Adipocyte (in vitro differentiated cells): ENCODE data around the gene KLHL18.
A peak's percentile ranks its signal among the peaks of the same experiment; 100 is the strongest.
"Not testable (repeated sequence)": the region's sequence is repeated elsewhere in the genome, so short reads cannot be mapped to it uniquely, and the experiment has no call there.

Source experiments
- DNase-seq: peaks from one replicate; pipeline ENCODE4 v3.0.0-alpha.2; 2015; ENCODE audit warnings: low read depth
- H3K27me3 ChIP-seq: replicated peaks from 2 replicates; pipeline ENCODE4 v1.7.0; 2013; ENCODE audit warnings: mild to moderate bottlenecking, low read length, moderate library complexity; ENCODE audit not compliant: control insufficient read depth, insufficient read depth
- H3K36me3 ChIP-seq: 2 replicates; pipeline ENCODE4 v1.7.0; 2013; ENCODE audit warnings: low read length, mild to moderate bottlenecking, moderate library complexity; ENCODE audit not compliant: control insufficient read depth, insufficient read depth, severe bottlenecking
- H3K4me1 ChIP-seq: 2 replicates; pipeline ENCODE4 v1.7.0; 2013; ENCODE audit warnings: mild to moderate bottlenecking, low read length, moderate library complexity; ENCODE audit not compliant: control insufficient read depth, insufficient read depth
- H3K4me3 ChIP-seq: 2 replicates; pipeline ENCODE4 v1.7.0; 2013; ENCODE audit warnings: mild to moderate bottlenecking, low read length, moderate library complexity
- H3K9ac ChIP-seq: 2 replicates; pipeline ENCODE4 v1.7.0; 2013; ENCODE audit warnings: mild to moderate bottlenecking, low read length, moderate library complexity
- H3K9me3 ChIP-seq: 2 replicates; pipeline ENCODE4 v1.7.0; 2013; ENCODE audit warnings: mild to moderate bottlenecking, low read length, moderate library complexity; ENCODE audit not compliant: control insufficient read depth

Gene KLHL18

GRCh38 chr3:47316151-47316550, 33.4 kb downstream of the KLHL18 start:
- not testable (repeated sequence) for H3K27me3 ChIP-seq, H3K9me3 ChIP-seq, DNase-seq, H3K4me3 ChIP-seq, H3K9ac ChIP-seq
- H3K4me1 ChIP-seq, result peaks cover 29% of the 10 kb centered on the region
- peaks cover 17% of the 10 kb centered on the region for H3K36me3 ChIP-seq

- H3K9ac ChIP-seq, result no peak overlapping the region
- no peaks in the 10 kb centered on the region for H3K27me3 ChIP-seq
- peaks cover 30% of the 10 kb centered on the region for H3K4me1 ChIP-seq
Observed at GRCh38 chr3:47318916-47319315, 36.2 kb downstream of the KLHL18 start.

GRCh38 chr3:47319956-47320355, 37.2 kb downstream of the KLHL18 start:
- Histone ChIP-seq H3K4me3 (no peak overlapping the region), H3K4me1 (peaks cover 21% of the 10 kb centered on the region), H3K27me3 (no peaks in the 10 kb centered on the region), H3K9me3 (no peaks in the 10 kb centered on the region), H3K36me3 (peaks cover 43% of the 10 kb centered on the region), H3K9ac (no peak overlapping the region)
- DNase-seq, result no peak

More at GRCh38 chr3:47318916-47319315, 36.2 kb downstream of the KLHL18 start:
- Histone ChIP-seq H3K9me3 (no peaks in the 10 kb centered on the region), H3K36me3 (peaks cover 41% of the 10 kb centered on the region), H3K4me3 (no peak overlapping the region)
- peak; percentile 12 for DNase-seq

- Histone ChIP-seq H3K27me3 (no peaks in the 10 kb centered on the region), H3K9ac (peak overlapping the region; percentile 1), H3K4me1 (peaks cover 8% of the 10 kb centered on the region), H3K36me3 (peaks cover 67% of the 10 kb centered on the region), H3K4me3 (no peak overlapping the region), H3K9me3 (no peaks in the 10 kb centered on the region)
- DNase-seq, result peak; percentile 13
Observed at GRCh38 chr3:47323431-47324277, 40.9 kb downstream of the KLHL18 start.

- H3K9ac ChIP-seq, result no peak overlapping the region
- H3K9me3 ChIP-seq, result no peaks in the 10 kb centered on the region
- peaks cover 8% of the 10 kb centered on the region for H3K4me1 ChIP-seq
- H3K4me3 ChIP-seq, result no peak overlapping the region
- DNase-seq, result peak; percentile 94
- peaks cover 68% of the 10 kb centered on the region for H3K36me3 ChIP-seq
- no peaks in the 10 kb centered on the region for H3K27me3 ChIP-seq
Observed at GRCh38 chr3:47324278-47324865, 41.6 kb downstream of the KLHL18 start.

GRCh38 chr3:47333907-47334306, 51.2 kb downstream of the KLHL18 start:
- Histone ChIP-seq H3K27me3 (no peaks in the 10 kb centered on the region), H3K4me3 (no peak overlapping the region), H3K36me3 (peaks cover 74% of the 10 kb centered on the region), H3K9me3 (no peaks in the 10 kb centered on the region), H3K9ac (no peak overlapping the region), H3K4me1 (no peaks in the 10 kb centered on the region)
- DNase-seq, result no peak

GRCh38 chr3:47337656-47338055, 54.9 kb downstream of the KLHL18 start:
- no peak for DNase-seq
- Histone ChIP-seq H3K9me3 (no peaks in the 10 kb centered on the region), H3K9ac (no peak overlapping the region), H3K4me3 (no peak overlapping the region), H3K36me3 (peaks cover 81% of the 10 kb centered on the region), H3K4me1 (no peaks in the 10 kb centered on the region), H3K27me3 (no peaks in the 10 kb centered on the region)

GRCh38 chr3:47339951-47340350, 57.2 kb downstream of the KLHL18 start:
- DNase-seq, result no peak
- H3K36me3 ChIP-seq, result peaks cover 81% of the 10 kb centered on the region
- no peak overlapping the region for H3K9ac ChIP-seq

GRCh38 chr3:47340866-47341265, 58.1 kb downstream of the KLHL18 start:
- Histone ChIP-seq H3K27me3 (no peaks in the 10 kb centered on the region), H3K9ac (no peak overlapping the region), H3K9me3 (no peaks in the 10 kb centered on the region), H3K4me3 (no peak overlapping the region), H3K4me1 (no peaks in the 10 kb centered on the region), H3K36me3 (peaks cover 84% of the 10 kb centered on the region)
- no peak for DNase-seq

More at GRCh38 chr3:47339951-47340350, 57.2 kb downstream of the KLHL18 start:
- Histone ChIP-seq H3K4me1 (no peaks in the 10 kb centered on the region), H3K9me3 (no peaks in the 10 kb centered on the region), H3K27me3 (no peaks in the 10 kb centered on the region), H3K4me3 (no peak overlapping the region)

- peaks cover 71% of the 10 kb centered on the region for H3K36me3 ChIP-seq
- H3K27me3 ChIP-seq, result no peaks in the 10 kb centered on the region
- no peaks in the 10 kb centered on the region for H3K9me3 ChIP-seq
- no peak overlapping the region for H3K4me3 ChIP-seq
- H3K9ac ChIP-seq, result no peak overlapping the region
- H3K4me1 ChIP-seq, result peaks cover 11% of the 10 kb centered on the region
- no peak for DNase-seq
Observed at GRCh38 chr3:47342151-47342550, 59.4 kb downstream of the KLHL18 start.

GRCh38 chr3:47342812-47343211, 60.1 kb downstream of the KLHL18 start:
- Histone ChIP-seq H3K9ac (no peak overlapping the region), H3K27me3 (no peaks in the 10 kb centered on the region), H3K9me3 (no peaks in the 10 kb centered on the region), H3K4me3 (no peak overlapping the region), H3K4me1 (peaks cover 17% of the 10 kb centered on the region), H3K36me3 (peaks cover 64% of the 10 kb centered on the region)
- DNase-seq, result no peak
